Mammary microvascular endothelial cell (primary cell): ENCODE results near the gene AMELY. TPM values are rescaled to one million over a fixed set of nuclear protein-coding genes. Genes with fewer than 3 reads are reported as not detected.

Source experiments
- total RNA-seq: library from RNA; depleted of rRNA; stranded (reverse); fragments of >200 nt; gene quantifications from 2 replicates; pipeline ENCODE4 v1.2.3, GENCODE V29; 2015

The AMELY gene
- total RNA-seq: not detected in 2 replicates

GRCh38 chrY:6911253-6911881, at the start of gene AMELY:
Gene AMELY (minus strand): TSS chrY:6911752. CDS start chrY:6872608, 39,144 bp downstream.

GRCh38 chrY:6910372-6911252, 940 bp downstream of the AMELY start, which contains the start of gene TBL1Y:
Gene TBL1Y (plus strand): TSS chrY:6910697. CDS start chrY:7025085, 114,388 bp downstream.

Other genes starting within 250 kb of the AMELY start
- gene TBL1Y, start 1.1 kb downstream of the AMELY start, total RNA-seq: not detected in 2 replicates